A549 treated with Mapracorat at 1 μM for 4 hours (cell line): Measurements from ENCODE around the gene LSM14A. TPM values are rescaled to one million over a fixed set of nuclear protein-coding genes. Genes with fewer than 3 reads are reported as not detected.

Experiments used
- total RNA-seq: library from RNA; stranded (reverse); fragments of 200-300 nt; extraction: Qiagen RNA extraction; gene quantifications from 5 replicates; pipeline ENCODE4 v1.2.3, GENCODE V29; 2022

The LSM14A gene
- total RNA-seq: 196 to 281 TPM (median 222 TPM) in 5 replicates

GRCh38 chr19:34171877-34172660 is at the start of gene LSM14A:
Gene LSM14A, plus strand, starts transcription at chr19:34172504. Its CDS starts 139 bp downstream, at chr19:34172643.

GRCh38 chr19:34254046-34254697 is 81.9 kb downstream of the LSM14A start, which contains the start of gene GARRE1:
Gene GARRE1, plus strand, starts transcription at chr19:34254554. Its CDS starts 45,920 bp downstream, at chr19:34300474.

Other genes starting within 250 kb of the LSM14A start
- 9.0 to 13.6 TPM (median 12.6 TPM) in 5 replicates for gene GARRE1, start 82.0 kb downstream of the LSM14A start, total RNA-seq
- gene GPI, start 192.7 kb downstream of the LSM14A start, total RNA-seq: 634 to 742 TPM (median 688 TPM) in 5 replicates
- gene PDCD2L, start 231.9 kb downstream of the LSM14A start, total RNA-seq: 26.1 to 36.6 TPM (median 34.4 TPM) in 5 replicates